GM19328 (cell line): ENCODE data around the gene VSX1.

Experiments
- ATAC-seq: cut with Tn5 transposase; IDR thresholded peaks from one replicate; pipeline ENCODE4 v1.9.1; 2021; ENCODE audit warnings: mild to moderate bottlenecking, moderate library complexity; ENCODE audit not compliant: unreplicated experiment

Gene VSX1

DNA sequence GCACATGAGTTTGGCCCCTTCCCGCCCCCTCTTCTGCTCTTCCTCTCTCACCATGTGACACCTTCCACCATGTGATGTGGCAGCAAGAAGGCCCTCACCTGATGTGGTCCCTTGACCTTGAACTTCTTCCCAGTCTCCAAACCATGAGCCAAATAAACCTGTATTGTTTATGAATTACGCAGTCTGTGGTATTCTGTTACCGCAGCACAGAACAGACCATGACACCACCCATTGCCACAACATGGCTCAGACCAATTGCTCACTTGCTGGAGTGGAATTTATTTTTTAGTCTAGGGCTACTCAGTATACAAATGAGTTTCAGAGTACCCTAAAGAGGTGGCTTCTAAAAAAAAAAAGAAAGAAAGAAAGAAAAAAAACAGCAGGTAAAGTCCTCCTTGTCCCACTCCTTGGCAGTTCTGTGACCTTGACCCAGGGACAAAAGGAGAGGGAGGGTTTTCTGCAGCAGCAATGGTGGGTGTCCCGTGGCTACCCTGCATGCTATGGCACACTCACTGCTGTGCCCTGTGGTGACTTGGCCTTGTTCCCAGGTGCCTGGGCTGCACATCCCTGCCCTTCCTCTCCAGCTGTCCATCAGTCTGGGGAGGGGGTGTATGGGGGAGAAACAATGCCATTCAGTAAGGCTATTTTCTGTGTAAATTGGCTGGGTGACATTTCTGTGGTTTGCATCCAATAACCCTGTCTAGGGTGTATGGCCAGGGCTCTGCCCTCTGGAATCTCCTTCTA is 5.4 kb upstream of the VSX1 start:
- no peak for ATAC-seq

DNA sequence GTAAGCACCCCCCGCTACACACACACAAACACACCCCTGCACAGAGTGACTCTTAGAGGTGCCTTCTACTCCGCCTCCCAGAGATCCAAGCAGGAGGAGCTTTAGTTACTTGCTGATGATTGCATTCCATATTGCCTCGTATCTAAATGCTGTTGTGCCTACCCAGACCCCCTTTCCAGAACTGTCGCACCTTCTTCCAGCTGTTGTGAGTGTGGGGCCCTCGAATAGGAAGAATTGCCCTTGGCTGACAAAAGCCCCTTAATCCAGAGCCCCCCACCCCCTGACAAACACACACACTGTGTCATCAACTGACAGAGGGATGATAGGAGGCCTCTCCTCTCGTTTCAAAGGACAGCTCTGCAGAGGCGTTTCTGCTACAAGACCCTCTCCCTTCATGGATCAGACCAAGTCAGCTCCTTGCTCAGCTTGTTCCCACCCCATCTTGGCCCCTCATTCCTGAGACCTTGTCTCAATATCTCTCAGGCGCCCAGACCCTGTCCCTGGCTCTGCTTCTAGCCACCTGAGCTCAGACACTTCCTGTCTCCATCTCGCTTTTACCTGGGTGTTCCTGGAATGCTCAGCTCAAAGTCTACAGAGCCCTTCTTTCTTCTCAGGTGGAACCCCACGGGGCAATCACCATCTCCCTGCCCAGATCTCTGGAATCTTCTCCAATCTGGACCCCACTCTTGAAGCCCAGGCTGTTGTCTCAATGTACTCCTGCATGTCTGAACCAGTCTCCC is 4.0 kb upstream of the VSX1 start:
- no peak for ATAC-seq

DNA sequence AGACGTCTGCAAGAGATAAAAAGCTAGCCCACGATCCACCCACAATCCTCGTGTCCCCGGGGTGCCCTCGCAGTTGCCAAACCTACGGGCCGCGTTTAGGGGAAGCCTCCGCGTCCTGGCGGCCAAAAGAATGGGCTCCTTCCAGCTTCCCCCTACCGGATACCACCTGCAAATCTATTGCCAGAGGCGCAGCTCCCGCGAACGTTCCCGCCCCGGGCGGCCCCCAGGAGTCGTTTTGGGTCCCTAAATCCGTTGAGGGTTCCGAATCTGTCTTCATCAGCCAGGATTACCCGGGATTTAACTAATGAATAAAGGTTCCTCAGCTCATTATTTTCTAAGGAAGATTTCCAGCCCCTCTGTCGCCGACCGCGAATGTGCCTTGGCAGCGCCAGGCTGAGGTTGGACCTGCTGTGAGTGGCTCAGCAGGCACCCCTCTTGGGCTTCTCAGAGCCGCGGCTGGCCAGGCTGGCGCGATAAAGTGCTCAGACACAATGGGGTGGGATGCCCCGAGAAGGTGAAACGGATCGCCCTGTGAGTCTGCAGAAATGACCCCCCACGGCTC is 2.8 kb upstream of the VSX1 start:
- ATAC-seq: no peak

DNA sequence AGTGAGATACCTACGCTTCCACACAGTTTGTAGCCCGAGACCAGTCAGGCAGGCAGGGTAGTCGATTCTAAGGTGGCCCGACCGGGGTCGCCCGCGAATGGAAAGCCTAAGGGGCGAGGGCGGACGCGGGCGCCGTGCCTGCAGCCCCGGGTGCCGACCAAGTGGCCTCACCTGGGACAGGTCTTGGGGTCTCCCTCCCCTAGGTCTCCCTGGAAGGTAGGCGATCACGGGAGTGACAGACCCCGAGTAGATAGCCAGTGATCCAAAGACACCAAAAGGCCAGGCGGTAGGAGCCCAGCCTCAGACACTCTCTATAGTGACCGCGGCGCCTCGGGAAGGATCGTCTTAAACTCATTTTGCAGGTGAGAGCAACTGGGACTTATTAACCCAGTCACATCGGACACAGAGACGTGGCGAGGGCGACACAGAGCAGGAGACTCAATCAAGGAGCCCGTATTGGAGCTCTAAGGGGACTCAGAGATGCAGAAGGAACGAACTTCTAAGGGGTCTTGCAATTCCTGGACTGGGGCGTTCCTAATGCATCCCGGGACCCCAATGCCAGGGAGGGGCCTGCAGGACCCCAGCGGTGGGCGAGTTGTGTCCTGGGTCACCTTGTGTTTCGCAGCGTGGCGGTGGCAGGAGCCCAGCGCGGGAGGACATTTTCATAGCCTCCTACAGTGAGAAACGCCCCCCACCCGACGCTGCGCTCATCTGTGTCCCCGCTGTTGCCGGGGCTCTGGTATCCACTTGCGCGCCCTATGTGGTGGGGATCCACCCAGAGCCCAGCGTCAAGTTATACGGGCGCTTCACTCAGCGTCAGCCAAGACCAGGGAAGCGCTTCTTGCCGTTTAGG is 2.1 kb upstream of the VSX1 start:
- ATAC-seq: no peak

DNA sequence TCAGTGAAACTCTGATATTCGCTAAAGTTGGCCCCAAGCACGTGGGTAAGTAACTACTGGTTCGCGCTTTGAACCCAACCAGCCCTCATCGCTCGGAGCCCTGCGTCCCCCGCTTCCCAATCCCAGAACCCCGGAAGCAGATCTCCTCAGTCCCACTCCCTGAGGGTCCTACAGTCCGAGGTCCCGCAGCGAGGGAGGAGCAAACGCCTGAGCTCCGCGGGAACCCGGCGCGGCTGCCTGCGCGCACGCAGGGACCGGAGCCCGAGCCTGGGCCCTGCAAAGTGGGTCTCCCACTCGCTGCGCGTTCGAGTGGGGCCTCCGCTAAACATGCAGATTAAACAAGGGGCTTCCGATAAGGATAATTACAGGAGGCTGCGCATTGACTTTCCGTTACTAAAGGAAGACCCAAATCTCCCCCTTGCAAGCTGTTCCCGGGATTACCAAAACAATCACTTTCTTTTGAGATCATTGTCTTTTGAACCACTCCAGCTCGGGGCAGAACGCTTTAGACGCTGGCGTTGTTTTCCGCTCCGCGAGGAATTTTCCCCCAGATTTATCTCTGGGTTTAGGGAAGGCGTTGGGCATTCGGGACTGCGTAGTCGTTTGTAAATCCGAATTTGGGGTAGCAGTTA is 1.3 kb upstream of the VSX1 start:
- ATAC-seq: no peak

DNA sequence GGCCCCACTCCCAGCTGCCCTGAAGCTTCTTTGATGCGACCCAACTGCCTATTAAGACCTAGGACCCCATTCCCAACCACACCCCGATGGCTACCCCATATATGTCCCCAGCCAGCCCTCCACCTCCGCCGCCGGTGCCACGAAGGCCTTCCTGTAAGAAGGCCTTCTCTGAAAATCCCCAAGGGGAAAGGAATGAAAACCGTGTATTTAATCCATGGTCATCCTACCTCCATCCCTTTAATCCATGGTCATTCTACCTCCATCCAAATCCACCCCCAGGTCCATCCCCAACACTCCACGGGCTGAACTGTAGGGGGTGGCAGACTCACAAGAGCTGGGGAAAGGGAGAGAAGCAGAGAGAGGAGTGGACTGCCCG is 545 bp upstream of the VSX1 start:
- ATAC-seq: no peak

DNA sequence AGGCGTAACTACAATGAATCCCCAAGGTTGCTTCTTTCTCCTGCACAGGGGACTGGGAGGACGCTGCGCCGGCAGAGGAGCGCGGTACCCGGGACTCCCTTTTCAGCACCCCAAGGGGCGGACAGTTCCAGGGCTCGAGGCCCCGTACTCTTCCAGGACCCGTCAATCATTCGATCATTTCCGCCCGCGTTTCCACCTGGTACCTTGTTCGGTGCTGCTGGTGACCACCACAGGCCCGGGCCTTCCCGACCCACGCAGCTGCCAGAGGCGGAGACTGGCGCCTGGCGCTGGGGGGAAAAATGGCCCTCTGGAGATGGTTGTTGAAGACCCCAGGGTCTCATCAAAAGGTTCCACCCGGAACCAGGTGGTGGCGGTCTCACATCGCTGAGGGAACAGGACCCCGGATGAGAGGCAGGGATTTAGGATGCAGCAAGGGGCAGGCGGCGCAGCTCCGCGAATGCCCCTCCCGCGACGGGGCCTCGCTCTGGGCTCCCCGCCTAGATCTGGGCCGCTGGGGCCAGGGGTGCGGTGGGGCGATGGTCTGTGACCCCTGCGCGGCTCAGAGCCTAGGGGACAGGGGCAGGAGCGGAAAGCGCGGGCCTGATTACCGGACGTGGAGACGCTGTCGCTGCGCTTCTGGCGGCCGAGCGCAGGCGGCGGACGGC is 744 bp downstream of the VSX1 start:
- no peak for ATAC-seq

DNA sequence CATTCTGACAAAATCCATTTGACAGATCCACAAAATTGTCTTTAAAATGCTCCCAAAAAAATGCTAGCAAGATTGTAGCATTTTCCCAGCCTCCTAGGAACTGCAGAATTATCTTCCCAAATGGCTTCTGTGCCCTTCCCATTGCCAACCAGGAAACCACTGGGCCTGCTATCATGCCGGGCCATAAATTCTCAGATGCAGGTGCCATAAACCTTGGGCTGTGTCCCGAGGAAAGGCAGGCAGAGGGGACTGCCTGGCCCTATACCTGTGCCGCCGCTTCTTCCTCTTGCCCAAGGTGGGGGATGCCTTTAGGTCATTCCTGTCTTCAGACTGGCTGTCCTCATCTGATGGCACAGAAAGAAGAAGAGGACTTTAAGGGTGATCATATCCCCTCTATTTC is 2.8 kb downstream of the VSX1 start:
- ATAC-seq: no peak

DNA sequence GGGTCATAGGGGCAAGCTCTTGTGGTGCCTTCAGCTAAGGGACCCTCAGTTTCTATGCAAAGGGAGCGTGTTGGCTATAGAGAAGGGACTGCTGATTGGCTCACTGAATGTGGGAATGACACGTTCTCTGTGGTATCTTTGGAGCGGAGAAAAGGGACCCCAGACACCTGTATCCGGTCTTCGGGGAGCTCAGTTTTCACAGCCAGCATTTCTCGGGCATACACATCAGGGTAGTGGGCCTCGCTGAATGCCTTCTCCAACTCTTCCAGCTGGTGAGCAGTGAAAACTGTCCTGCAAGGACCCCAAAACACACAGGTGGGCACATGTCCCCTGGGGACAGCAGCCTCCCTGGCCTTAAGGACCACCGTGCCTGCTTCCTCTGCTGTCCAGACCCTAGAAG is 3.3 kb downstream of the VSX1 start:
- no peak for ATAC-seq

DNA sequence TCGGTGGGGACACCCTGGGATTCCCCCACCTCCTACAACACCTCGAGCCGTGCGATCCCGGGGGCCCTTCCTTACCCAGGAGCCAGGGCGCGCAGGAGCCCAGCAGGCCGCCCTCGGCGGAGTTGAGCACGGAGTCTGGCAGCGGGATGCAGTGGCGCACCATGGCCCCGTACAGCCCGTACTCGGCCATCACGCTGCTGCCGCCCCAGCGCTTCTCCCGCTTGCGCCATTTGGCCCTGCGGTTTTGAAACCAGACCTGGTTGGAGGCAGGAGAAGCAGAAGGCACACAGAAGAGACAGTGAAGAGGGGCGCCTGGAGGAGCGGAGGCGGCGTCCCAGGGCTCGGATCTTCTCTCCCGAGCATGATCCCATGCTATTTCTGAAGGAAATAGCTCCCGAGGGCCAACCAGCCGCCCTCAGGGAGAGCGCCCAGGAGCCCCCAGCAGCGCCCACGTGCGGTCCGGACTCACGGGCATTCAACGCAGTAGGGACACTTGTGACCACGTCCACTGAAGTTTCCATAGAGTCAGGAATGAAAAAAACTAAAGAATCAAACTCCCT is 4.3 kb downstream of the VSX1 start:
- ATAC-seq: no peak

DNA sequence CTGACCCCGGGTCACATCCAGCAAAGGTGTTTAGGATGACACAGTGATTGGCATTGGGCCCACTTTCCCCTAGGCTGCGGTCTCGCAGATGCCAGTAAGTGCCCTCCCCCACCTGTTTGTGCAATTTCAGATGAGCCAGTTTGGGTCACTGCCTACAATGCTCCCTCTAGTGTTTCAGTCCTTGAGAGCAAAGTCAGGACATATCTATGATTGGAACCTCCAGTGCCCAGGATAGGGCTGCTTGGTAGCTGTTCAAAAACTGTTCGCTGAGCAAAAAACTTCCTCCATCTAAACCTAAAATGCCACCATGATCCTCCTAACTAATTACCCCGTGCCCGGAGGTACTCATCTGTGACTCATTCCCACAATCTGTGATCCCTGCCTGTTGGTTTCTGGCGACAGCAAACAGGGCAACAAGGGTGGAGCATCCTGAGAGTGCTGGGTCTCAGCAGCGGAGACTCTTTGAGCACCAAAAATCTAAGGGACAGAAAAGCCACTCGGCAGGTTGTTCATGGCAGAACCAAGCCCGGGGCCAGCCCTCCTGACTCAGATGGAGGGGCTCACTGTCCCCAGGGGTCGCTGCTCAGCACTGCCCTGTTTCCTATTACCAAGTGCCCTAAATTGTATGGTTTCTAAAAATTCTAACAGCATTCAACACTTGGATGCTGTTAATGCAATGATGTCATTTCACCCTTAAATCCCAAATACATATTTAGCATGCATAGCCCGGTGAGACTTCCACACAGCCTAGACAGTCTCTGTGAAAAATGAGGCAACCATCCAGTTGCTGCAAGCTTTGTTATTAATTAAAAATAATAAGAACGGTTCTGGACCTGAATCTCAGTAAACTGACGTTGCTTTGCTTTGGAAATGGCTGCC is 5.0 kb downstream of the VSX1 start:
- no peak for ATAC-seq

DNA sequence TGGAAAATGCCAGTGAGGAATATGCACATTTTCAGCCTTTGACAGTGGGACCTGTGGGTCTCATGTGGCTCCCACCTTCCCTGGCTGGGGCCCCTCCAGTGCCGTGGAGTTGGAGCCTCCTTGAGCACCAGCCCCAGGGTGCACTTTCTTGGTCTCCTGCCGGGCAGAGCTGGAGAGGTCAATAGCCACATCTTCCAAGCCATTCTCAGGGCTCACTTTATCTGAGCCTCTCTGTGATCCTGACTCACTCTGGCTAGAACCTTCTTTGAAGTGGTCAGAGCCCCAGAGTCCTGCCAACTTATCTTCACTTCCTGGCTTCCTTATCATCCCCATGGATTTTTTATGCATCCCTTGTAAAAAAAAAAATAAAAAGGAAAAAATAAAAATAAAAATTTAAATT is 5.7 kb downstream of the VSX1 start:
- no peak for ATAC-seq

DNA sequence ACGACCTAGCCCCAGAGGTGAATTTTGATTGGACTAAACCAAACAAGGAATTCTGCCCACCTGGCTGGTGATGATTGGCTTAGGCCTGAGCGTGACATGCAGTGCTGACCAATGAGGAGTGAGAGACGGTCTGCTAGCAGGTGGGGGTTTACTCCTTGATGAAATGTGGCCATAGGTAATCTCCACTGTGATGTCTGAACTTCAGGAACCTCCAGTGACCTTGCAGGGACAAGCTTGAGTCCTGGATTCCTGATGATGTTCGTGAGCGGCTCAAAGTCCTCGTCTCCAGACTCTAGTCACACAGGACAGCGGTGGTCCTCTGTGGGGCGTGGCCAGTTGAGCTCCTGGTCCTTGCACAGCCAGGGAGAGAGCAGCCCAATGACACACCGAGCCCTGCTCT is 8.4 kb downstream of the VSX1 start:
- no peak for ATAC-seq

DNA sequence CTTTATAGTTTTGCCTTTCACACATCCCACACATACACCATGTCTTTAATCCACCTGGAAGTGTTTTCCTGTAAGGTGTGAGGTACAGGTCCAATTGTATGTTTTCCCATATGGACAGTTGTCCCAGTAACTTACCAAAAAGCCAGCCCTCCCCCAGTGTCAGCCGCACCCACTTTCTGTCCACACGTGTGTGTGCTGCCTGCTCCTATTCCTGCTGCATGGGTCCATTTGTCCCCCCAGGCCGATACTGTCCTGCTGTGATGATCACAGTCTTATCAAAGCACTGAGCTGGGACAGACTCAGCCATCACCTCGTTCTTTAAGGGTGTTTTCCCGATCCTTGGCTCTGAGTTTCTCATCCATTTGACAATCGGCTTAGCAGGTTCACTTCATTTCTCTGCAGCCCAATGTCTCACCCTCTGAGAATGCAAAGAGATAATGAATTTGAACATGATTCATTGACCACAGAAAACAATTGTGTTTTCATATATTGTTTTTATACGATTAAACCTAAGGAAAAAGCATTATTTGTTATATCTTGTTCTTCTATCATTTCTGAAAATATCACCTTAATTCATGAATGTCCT is 9.6 kb downstream of the VSX1 start:
- no peak for ATAC-seq

DNA sequence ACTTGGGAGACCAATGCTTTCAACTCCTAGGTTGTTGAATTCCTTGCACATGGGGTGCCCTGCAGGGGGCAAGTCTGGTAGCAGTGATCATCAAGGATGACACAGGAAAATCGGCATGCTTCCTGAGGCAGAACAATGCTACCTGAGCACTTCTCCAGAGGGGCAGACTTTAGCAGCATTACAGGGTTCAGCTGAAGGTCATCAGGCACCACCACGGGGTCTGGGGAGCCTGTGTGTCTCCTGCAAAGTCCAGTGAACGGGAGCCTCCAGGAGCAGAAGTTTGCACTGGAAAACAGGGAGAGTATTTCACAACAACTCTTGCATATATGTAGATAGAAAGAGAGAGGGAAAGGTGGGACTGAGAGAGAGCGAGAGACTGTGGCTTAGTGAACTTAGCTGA is 10.2 kb downstream of the VSX1 start:
- ATAC-seq: no peak

DNA sequence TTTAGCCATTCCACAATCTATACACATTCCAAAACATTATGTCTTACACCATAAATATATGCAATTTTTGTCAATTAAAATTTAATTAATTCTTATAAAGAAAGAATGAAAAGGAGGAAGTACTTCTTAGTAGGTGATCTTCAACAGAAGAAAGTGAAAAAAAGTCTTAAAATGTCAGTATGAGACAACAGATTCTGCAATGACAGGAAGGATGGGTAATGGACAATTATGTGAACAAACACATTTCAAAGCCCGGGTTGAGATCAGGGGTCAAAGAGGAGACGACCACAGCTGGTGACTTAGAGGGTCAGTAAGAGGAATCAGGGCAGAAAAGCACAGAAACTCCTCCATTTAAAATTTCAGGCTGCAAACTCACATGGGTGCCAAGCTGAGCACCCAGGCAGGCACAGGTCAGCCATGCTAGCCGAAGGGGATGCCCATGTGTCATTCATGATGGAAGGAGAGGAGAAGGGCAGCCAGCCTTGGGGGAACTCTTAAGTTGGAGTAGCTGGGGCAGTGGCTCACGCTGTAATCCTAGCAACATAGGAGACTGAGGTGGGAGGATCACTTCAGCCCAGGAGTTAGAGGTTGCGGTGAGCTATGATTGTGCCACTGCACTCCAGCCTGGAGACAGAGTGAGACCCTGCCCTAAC is 11.0 kb downstream of the VSX1 start:
- no peak for ATAC-seq

DNA sequence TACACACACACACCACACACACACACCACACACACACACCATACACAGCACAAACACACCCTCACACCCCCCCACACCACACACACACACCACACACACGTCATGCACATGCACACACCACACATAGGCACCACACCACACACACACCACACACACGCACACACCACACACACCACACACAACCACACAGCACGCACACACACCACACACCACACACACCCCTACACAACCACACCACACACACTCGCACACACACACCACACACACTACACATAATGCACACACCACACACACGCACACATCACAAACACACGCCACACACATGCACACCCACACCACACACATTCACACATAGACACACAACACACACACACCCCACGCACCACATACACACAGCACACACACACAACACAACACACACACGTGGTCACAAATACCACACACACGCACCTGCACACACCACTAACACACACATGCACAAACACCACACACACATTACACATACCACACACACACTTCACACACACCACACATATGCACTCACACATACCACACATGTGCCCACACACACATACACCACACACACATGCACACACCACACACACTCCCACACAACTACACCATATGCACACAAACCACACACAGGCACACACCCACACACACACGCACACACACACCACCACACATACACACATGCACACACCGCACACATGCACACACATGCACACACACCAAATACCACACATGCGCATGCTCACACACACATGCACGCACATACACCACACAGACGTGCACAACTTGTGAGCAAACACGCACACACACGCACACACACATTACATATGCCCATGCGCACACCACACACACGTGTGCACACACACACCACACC is 14.6 kb downstream of the VSX1 start:
- ATAC-seq: no peak
